GM18909 (cell line): ENCODE results near the gene PTPRQ.
A peak's percentile ranks its signal among the peaks of the same experiment; 100 is the strongest.

Source experiments
- ATAC-seq: cut with Tn5 transposase; IDR thresholded peaks from one replicate; pipeline ENCODE4 v1.9.1; 2021; ENCODE audit warnings: mild to moderate bottlenecking; ENCODE audit not compliant: unreplicated experiment, poor library complexity

The PTPRQ gene

DNA sequence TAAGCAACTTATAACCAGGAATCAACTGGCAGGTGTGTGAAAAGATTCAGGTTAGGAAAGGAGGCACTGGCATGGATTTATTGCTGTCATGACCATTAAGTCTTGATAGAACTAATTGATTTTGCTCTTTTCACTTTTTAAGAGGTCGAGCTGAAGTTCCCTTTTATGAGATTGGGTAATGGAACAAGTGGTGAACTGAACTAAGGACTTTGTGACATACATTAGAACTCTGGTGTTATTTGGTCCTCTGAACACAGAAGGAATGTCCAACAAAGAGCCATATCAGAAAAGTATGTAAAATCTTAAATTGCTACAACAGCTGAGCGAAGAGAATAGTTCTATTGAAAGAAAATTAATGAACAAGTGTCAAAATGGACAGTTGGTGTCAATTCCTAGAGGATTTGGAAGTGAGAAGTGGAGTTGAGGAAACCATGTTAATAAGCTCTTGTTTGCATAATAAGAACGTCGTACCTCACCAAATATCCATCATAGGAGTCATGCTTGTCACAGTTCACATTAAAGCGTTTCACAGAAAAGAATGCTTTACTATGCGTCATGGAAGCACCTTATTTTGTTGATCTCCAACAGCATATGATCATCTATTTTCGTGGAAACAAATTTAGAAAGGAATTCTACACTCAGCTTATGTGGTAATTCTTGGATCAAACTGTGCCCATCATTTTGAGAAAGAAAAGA lies 255.0 kb downstream of the PTPRQ start:
- no peak for ATAC-seq

DNA sequence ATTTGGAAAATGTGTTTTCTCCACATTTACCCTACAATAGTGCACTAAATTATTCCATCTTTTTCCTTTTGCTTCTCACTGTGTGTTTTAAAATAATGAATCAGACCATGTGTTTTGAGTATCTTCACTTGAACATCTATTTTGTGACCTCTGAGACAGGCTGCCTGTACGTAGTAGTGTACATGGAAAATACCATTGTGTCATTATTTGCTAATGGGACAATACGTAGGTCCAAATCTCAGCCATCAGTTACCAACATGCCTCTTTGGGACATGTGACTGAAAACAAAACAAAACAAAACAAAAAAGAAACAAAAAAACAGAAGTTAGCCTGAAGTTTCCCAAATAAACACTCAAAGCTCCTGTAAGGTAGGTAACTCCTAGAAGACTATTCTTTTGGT lies 256.3 kb downstream of the PTPRQ start:
- ATAC-seq, result no peak

DNA sequence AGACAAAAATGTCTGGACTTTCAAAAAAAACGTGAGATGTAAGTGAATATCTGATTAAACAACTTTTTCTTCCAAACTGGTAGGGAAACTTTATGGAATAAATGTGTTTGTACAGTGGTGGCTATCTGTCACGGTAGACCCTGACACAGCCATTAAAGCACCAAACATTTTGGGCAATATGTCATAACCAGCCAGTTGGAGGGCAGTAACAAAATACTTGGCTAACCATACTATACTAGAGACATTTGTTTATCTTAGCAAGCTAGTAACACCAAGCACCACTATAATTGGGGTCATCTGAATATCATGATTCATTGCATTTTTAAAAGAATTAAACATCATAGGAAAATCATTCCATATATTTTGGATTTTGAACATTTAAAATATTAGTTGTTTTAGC lies 257.4 kb downstream of the PTPRQ start:
- no peak for ATAC-seq

DNA sequence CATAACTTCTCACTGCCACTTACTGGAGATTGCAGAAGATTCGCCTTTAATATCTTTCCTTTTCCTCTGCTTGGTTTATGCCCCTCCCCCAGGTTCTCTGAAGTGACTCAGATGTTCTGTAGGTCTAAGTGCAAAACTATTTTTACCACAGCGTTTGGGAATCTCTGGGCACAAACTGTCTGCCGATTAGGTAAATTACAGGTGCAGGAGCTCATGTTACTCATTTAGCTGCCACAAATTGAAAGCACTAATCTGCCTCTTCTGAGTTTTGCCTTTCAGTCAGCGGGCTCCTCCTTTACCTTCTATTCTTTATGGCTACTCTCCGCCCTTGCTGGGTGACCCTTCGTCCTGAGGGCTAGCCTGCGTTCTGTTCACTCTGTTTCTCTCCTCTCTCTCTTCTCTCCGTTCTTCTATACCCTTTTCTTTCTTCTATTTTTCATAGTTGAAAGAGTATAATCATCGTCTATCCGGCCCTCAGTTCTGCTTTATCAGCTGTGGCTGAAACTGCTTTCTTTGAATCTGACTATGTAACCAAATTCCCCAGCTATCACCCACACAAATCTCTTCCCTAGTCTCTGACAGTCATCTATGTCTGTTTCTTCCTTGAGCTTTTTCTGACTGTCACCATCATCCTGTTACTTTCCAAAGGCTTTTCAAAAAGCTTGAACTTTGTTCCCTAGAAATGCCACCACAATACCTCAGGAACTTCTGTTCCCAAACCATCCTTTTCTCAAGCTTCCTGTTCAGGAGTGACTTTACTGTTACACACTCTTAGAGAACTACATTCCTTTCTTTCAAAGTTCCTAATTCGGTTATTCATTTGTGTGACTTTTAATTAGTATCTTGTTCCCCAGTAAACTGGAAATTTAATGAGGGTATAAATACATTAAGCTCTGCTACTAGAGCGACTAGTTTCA lies 259.1 kb downstream of the PTPRQ start:
- peak; percentile 79 for ATAC-seq

DNA sequence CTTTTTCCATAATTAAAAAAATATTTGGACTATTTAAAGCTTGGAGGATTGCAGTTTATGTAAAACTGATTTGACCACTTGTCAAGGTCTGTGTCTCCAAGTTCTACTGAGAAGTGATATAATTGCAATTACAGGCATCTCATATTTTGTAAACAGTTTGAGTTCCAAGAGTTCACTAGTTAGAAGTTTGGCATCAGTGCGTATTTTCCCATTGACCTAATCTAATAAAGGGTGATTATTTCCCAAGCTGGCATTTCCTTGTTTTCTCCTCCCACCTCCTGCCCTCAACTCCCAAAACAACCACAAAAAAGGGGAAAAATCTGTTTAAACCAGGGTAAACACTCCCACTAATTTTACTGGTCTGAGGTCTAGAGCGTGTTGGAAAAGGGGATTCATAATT lies 260.4 kb downstream of the PTPRQ start:
- ATAC-seq, result no peak

DNA sequence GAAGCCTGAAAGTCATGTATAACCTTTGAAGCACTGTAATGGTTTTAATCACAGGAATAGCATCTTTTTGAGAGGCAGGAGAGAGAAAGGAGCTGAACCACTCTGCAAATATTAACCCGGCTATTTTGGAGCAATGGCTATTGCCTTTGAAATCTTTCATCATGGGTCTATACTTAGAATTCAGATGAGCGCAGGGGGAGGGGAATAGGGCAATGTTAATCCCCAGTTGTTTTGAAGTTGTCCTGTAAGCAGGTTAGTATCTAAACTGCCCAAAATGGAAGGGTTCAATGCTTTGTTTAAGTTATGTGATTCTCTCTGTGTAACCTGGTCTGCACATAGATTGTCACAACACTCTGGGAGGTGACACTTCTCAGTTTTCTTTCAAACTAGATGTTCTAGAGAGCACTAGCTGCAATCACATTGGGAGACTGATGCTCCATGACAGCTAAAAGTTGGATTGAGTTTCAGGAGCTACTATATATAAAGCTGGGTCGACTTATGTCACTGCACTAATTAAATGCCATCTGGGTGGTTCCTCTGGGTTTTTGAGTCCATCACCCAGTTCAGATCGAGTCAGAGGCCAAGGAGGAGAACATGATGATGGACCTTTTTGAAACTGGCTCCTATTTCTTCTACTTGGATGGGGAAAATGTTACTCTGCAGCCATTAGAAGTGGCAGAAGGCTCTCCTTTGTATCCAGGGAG lies 263.2 kb downstream of the PTPRQ start, which contains the start of gene MYF6:
MYF6 (plus strand) TSS at position 509 of the 704 bp plus-strand sequence; CDS start at position 595, 86 bp downstream.
- no peak for ATAC-seq

DNA sequence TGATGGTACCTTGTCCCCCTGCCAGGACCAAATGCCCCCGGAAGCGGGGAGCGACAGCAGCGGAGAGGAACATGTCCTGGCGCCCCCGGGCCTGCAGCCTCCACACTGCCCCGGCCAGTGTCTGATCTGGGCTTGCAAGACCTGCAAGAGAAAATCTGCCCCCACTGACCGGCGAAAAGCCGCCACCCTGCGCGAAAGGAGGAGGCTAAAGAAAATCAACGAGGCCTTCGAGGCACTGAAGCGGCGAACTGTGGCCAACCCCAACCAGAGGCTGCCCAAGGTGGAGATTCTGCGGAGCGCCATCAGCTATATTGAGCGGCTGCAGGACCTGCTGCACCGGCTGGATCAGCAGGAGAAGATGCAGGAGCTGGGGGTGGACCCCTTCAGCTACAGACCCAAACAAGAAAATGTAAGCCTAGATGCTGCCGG lies 263.8 kb downstream of the PTPRQ start:
- peak; percentile 1 for ATAC-seq

DNA sequence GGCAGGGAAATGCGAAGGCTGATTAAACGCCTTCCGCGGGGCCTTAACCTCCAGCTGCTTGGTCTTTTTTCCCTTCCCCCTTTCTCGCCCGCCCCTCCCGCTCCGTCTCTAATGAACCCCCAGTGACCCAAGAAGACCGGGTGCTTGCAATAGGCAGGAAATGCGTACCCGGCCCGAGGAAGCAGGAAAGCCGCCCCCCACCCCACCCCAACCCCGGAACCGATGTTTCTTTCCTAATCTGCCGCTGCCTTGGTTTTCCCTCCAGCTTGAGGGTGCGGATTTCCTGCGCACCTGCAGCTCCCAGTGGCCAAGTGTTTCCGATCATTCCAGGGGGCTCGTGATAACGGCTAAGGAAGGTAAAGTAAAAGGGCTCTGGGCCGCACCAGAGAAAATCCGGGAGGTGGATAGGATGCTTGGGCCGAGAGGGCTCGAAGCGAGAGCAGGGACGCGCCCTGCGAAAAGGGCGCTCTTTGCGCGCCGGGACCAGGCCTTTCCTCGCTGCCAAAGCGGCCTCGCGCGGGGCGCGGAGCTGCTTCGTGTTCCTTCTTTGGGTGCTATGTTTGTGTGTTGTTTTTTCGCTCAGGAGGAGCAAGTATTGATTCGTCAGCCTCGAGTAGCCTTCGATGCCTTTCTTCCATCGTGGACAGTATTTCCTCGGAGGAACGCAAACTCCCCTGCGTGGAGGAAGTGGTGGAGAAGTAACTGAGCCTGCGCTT lies 264.4 kb downstream of the PTPRQ start:
- ATAC-seq, result peak; percentile 41

DNA sequence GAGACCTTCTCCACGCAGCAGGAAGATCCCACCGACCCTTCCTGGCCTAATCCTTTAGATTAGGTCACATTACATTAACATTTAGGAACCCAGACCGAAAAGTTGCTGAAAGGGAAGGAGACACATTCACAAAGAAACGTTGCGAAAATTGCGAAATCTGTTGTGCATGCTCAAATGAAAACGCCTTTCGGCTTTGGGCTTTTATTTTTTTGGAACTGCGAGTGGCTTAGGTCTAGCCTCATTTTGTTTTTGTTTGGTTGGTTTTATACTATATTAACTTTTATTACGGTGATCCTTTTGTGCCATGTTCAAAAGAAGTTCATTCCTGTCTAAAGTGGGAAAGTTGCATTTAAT lies 264.9 kb downstream of the PTPRQ start:
- ATAC-seq, result no peak

DNA sequence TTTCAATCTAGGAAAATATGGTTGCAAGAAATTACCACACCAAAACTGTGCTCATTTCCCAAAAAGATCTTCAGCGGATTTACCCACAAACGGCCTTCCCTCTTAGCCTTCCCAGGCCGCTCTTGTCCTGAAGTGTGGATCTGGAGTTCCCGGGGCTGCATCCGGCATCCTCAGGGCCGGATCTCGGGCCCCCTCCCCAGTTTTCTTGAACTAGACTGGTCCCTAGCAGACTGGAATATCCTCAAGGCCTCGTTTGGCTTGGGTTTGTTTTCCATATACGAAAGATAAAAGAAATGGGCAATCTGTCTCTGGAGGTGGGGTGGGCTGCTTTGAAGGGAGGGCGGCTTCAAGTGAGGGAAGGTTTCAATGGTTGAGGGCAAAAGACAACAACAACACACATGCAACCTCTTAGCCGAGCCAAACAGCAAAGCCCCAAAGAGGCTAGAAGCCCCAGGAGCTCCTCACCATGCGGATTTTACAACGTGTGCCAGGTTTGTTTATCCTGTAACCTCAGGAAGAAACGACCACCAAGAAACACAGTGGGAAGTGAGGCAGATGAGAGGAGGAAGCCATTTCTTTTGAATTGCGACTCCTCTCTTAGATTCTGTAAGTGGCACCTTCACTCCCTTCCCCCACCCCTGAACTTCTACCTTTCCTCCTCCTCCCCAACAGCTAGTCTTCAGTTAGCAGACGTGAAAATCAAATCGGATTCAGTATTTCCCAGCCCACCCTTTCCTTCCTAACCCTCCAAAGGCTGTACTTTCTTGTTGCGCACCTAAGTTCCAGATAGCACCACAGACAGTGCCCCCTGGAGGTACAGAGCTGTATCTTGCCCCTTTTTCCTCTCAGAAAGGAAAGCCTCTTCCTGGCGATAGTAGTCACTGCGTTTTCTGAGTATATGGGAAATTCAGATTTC lies 266.0 kb downstream of the PTPRQ start:
- peak; percentile 70 for ATAC-seq

DNA sequence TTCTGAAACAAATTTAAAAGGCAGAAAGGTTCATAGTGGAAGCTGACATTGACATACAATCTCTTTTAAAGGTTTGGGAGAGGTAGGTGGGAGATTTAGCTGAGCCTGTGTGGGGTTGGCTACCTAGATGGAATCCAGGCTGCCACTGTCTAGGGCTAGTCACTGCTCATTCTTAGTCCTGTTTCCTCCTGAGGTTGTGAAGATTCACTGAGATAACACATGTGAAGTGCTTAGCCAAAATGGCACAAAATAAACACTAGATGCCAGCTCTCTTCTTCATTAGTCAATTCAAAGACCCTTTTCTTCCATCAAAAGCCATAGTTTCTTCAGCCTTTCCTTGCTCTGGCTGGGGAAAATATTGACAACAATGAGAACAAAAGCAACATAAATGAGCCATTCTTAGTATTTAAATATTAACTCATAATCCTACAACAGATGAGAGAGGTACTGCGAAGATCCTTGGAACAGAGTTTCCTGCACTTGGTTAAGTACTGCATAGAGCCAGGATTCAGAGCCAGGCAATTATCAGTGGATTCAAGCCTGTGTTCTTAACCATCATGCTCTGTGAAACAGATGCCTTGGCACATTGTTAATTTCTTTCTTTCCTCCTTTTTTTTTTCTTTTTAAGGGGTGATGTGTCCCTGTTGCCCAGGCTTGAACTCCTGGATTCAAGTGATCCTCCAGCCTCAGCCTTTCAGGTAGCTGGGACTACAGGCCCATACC lies 266.9 kb downstream of the PTPRQ start:
- peak; percentile 29 for ATAC-seq

DNA sequence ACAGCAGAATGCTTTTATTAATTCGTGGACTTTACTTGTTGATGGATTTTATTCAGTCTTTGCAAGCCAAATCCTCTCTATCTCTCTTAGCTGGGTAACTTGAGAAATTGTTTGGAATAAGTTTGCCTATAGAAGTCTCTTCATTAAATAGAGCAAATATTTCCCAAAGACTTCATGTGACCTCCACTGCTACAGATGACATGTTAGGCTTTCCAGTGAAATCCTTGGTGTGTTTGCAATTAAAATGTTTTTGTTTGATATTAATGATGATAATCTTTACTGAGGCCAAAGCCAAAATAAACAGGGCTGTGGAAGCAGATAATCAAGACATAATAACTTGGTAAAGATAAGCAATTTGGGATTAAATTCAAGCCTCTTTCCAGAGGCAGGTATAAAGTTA lies 267.8 kb downstream of the PTPRQ start:
- ATAC-seq, result no peak

DNA sequence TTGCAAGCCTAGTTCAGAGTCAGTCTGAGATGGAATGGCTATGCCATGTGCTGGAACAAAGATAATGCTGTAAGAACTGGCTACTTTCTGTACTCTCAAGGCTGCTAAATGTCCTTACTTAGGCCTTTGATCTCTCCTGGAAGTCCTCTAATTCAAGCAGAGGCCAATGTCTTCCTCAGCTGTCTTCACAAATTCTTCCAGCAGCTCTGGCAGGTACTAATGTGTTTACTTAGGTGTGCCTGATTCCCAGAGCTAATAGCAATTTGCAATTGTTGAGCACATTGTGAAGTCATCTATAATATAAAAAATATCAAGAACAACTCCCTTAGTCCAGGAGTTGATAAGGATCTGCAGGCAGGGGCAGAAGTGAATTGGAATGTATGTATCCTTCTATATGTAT lies 268.8 kb downstream of the PTPRQ start:
- ATAC-seq, result no peak

DNA sequence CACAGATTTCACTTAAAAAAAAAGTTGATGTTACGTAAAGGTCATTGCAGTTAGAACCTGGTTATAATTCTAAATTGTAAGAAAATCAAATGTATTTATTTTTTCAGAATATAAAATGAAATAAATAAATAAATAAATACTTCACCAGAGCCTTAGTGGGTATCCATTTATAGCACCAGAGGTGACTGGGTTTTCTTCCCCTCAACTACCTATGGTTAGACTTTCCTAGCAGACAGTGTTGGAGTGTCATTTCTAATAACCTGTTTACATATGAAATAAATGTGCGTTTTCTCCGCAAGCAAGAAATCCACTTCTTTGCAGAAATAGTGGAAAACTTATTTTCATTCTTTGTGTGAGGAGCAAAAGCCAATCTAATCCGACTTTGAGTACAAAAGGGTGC lies 269.4 kb downstream of the PTPRQ start:
- no peak for ATAC-seq

DNA sequence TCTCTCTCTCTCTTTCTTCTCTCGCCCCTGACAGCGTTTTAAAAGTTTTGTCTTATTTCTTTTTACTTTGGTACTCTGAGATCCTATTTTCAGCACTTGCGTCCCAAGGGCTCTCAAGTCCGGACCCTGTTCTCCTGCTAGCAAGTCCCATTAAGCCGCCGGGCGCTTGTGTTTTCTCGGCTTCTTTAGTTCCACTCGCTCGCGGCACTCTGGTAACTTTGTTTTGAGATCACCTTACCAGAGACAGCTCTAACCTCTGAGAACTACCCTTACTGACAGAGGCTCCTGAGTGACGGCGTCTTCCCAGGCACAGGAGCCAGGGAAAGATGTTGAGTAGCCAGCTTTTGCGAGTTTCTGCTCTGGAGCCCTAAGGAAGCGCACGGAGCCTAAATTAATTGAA lies 270.0 kb downstream of the PTPRQ start:
- ATAC-seq, result no peak

DNA sequence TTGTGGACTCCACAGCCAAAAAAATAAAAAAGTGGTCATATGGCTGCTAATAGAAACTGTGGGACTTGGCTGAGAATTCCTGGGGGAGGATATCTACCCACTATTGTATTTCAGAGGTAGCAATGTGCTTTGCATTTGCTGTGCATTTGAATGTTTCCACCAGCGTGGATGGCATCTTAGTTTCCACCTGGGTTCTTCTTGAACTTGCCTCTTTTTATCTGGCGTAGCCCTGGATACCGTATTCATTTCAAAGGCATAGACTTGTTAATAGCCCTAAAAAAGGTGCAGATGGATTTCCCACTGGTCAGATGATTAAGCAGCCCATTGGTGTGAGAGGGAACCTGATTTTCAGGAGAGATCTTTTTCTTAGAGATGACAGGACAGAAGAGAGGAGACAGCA lies 270.8 kb downstream of the PTPRQ start:
- ATAC-seq, result no peak

DNA sequence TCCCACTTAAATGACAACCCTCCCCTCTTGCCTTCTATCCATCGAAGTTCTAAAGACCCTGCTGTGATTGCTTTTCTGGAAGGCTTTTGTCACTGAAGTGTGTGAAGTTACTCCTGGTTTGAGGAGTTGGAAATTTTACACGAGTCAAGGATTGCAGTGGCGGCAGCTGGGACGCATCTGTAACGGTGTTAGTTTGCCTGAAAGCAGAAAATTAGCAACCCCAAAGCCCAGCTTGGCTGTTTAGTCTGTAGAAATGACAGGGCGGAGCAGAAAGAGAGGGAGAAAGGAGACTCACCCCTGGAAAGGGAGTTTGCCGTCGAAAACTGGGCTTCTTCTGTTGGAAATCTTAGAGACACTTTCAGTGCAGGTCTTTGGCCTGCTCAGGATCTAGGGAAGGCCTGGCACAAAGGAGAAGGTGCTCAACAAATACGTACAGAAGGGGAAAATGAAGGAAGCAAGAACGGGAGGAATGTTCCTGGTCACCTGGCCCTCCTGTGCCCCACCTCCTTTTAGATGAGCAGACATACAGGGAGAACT lies 271.7 kb downstream of the PTPRQ start:
- ATAC-seq, result no peak

DNA sequence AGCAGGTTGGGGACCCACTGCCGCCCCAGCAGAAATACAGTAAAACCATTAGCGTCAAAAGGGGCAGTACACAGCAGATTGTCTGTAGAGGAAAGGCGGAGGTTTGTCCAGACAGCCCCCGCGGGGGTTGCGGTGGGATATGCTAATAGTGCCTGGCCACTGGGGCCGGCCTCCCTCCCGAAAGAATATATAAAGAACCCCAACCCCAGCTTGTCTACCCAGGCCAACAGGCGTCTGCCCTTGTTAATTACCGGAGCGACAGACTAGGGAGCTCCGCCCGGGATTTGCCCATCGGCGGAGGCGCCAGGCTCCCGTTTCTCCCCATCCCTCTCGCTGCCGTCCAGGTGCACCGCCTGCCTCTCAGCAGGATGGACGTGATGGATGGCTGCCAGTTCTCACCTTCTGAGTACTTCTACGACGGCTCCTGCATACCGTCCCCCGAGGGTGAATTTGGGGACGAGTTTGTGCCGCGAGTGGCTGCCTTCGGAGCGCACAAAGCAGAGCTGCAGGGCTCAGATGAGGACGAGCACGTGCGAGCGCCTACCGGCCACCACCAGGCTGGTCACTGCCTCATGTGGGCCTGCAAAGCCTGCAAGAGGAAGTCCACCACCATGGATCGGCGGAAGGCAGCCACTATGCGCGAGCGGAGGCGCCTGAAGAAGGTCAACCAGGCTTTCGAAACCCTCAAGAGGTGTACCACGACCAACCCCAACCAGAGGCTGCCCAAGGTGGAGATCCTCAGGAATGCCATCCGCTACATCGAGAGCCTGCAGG lies 272.8 kb downstream of the PTPRQ start, which contains the start of gene MYF5:
MYF5 (plus strand) TSS at position 217 of the 774 bp plus-strand sequence; CDS start at position 369, 152 bp downstream.
- ATAC-seq, result no peak
